ENCODE measurements around the gene ENG.
A peak's percentile ranks its signal among the peaks of the same experiment; 100 is the strongest.

ENG gene

DNA sequence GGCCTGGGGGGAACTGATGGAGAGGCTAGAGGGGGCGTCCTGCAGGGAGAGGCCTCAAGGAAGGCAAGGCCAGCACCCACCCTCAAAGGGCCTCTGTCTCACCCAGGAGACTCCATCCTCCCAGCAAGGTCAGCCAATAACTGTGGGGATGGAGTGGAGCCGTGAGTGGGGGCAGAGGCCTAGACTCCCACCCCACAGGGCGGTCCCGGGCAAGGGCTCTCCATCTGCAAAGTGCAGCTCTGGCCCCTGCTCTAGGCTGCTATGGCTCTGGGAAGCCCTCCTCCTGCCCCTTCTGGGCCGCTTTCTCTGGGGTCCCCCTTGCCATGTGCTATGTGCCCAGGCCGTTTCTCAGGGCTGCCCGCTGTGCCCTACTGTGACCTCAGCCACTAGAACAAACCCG lies 37.7 kb downstream of the ENG start:
- H3K4me3 ChIP-seq (ENCODE audit: low read depth, low read length) = no peak overlapping the region
- peaks cover 69% of the 10 kb centered on the region for H3K36me3 ChIP-seq (replicated peaks)
- H3K27me3 ChIP-seq (replicated peaks) = no peaks in the 10 kb centered on the region
- H3K27ac ChIP-seq = no peak overlapping the region
- DNase-seq = no peak
- in situ Hi-C loops (cut with HindIII; ENCODE audit: low pct_ligation_motif_present, low sequenced_read_pairs) = no loop called here
- TF ChIP-seq, protein P1, sequence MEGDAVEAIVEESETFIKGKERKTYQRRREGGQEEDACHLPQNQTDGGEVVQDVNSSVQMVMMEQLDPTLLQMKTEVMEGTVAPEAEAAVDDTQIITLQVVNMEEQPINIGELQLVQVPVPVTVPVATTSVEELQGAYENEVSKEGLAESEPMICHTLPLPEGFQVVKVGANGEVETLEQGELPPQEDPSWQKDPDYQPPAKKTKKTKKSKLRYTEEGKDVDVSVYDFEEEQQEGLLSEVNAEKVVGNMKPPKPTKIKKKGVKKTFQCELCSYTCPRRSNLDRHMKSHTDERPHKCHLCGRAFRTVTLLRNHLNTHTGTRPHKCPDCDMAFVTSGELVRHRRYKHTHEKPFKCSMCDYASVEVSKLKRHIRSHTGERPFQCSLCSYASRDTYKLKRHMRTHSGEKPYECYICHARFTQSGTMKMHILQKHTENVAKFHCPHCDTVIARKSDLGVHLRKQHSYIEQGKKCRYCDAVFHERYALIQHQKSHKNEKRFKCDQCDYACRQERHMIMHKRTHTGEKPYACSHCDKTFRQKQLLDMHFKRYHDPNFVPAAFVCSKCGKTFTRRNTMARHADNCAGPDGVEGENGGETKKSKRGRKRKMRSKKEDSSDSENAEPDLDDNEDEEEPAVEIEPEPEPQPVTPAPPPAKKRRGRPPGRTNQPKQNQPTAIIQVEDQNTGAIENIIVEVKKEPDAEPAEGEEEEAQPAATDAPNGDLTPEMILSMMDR (IDR thresholded peaks at IDR 0.05; ENCODE audit: low read depth, low read length, missing control alignments) = no peak

DNA sequence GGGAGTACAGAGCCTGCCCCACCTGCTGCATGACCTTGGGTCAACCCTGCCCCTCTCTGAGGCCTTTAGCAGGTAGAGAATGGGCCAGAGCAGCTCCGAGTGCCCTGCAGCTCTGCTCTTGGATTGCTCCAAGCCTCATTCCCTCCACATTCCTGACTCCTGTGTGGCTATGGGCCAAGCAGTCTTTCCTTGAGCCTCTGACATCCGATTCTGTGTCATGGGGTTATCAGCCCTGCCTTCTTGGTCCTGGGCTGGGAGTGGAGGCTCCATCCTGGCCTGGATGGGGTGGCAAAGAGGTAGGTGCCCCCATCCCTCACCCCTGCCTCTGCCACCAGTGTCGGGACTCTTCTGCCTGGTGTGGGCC lies 38.1 kb downstream of the ENG start:
- peaks cover 70% of the 10 kb centered on the region for H3K36me3 ChIP-seq (replicated peaks)
- DNase-seq = no peak
- H3K27ac ChIP-seq = no peak overlapping the region
- TF ChIP-seq, protein P1 (IDR thresholded peaks at IDR 0.05; ENCODE audit: low read depth, low read length, missing control alignments) = no peak
- no peaks in the 10 kb centered on the region for H3K27me3 ChIP-seq (replicated peaks)
- H3K4me3 ChIP-seq (ENCODE audit: low read depth, low read length) = no peak overlapping the region
- in situ Hi-C loops (cut with HindIII; ENCODE audit: low pct_ligation_motif_present, low sequenced_read_pairs) = no loop called here

DNA sequence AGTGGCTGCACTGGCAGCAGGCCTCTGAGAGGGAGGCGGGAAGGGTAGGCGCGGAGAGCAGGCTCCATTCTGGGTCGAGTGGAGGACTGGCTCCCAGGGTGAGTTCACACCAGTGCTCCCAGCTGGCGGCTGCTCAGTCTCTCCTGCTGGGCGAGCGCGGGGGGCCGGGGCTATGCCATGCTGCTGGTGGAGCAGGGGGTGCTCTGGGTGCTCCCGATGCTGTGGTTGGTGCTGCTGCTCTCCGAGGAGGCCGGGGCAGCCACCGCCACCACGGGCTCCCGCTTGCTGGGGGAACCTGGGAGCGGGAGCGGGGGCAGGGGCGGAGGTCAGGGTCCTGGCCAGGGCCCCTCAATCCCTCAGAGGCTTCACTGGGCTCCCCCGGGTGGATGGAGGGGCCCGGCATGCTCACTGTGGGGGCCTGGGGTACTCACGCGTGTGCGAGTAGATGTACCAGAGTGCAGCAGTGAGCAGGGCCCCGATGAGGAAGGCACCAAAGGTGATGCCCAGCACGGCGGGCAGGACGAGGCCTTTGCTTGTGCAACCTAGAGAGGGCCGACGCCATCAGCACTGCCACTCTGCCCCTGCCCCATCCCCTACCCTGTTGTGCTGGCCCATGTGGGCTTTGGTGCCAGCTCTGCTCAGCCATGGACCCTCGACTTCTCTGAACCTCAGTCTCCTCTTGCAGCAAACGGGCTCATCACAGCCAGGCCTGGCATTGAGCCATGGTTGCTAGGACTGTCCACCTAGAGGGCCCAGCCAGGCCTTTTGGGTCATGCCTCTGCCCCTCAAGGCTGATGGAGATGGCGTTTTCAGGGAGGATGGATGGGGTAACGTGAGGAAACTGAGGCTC lies 38.7 kb downstream of the ENG start:
- in situ Hi-C loops (cut with HindIII; ENCODE audit: low pct_ligation_motif_present, low sequenced_read_pairs) = no loop called here

DNA sequence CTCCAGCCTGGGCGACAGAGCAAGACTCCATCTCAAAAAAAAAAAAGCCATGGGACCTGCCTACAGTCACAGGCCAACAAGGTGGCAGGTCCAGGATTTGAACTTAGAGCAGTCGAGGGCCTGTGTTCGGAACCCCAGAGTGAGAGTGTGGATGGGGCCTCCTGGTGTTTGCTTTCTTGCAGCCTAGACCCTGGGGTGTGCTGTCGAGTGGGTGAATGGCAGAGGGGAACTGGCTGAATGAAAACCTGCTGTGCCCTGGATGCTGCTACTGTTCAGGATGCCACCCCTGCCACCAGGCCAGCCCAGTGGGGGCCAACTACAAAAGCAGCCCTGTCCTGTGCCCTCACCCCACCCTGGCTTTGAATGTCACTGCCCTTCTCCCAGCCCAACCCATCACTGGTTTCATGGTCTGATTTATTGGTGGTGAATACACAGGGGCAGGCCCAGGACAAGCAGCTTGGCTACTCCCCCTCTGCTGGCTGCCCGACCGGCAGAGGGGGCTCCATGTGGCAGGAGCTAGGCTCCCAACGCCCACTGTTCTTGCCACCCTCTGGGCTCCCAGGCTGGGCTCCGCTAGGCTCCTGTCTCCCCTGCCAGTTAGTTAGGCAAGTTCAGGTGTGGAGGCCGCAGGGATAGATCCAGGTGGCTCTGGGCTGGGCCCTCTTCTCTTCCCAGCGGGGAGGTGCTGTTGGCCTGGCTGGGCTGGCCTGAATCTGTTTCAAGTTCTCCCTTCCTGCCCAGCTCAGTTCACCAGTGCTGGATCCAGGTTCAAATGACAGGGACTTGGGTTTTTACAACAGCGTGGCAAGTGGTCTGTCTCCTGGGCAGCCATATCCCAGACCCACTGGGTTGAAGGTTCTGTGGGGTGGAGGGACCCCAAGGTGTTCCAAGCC lies 39.6 kb downstream of the ENG start:
- H3K27ac ChIP-seq = no peak overlapping the region
- DNase-seq = no peak
- in situ Hi-C loops (cut with HindIII; ENCODE audit: low pct_ligation_motif_present, low sequenced_read_pairs) = no loop called here
- no peak overlapping the region for H3K4me3 ChIP-seq (ENCODE audit: low read depth, low read length)
- H3K27me3 ChIP-seq (replicated peaks) = no peaks in the 10 kb centered on the region
- TF ChIP-seq, protein P1 (IDR thresholded peaks at IDR 0.05; ENCODE audit: low read depth, low read length, missing control alignments) = peak; percentile 17
- peaks cover 70% of the 10 kb centered on the region for H3K36me3 ChIP-seq (replicated peaks)

More for the DNA sequence above, 38.7 kb downstream of the ENG start:
- Histone ChIP-seq H3K27ac (no peak overlapping the region), H3K27me3 (replicated peaks) (no peaks in the 10 kb centered on the region), H3K36me3 (replicated peaks) (peaks cover 66% of the 10 kb centered on the region), H3K4me3 (ENCODE audit: low read depth, low read length) (no peak overlapping the region)
- no peak for DNase-seq
- TF ChIP-seq, protein P1 (IDR thresholded peaks at IDR 0.05; ENCODE audit: low read depth, low read length, missing control alignments) = no peak

DNA sequence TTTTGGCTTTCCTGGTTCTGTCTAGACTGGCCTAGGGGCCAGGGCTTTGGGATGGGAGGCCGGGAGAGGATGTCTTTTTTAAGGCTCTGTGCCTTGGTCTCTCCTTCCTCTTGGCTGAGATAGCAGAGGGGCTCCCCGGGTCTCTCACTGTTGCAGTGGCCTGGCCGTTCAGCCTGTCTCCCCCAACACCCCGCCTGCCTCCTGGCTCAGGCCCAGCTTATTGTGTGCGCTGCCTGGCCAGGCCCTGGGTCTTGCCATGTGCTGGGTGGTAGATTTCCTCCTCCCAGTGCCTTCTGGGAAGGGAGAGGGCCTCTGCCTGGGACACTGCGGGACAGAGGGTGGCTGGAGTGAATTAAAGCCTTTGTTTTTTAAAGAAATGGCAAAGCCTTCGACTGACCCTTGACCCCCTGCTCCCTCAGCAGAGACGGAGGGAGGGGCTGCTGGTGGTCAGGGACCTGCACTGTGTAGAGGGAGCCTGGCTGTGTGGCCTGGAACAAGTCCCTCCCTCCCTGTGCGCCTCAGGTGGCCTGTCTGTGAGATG lies 40.7 kb downstream of the ENG start:
- in situ Hi-C loops (cut with HindIII; ENCODE audit: low pct_ligation_motif_present, low sequenced_read_pairs) = no loop called here
- DNase-seq = no peak
- TF ChIP-seq, protein P1 (IDR thresholded peaks at IDR 0.05; ENCODE audit: low read depth, low read length, missing control alignments) = no peak
- no peak overlapping the region for H3K27ac ChIP-seq
- H3K27me3 ChIP-seq (replicated peaks) = no peaks in the 10 kb centered on the region
- no peak overlapping the region for H3K4me3 ChIP-seq (ENCODE audit: low read depth, low read length)
- peaks cover 68% of the 10 kb centered on the region for H3K36me3 ChIP-seq (replicated peaks)

Data from brain microvascular endothelial cell (primary cell).